NCI-H524 (cell line): ENCODE results near the gene SLC16A11.
"Not testable (repeated sequence)": the region's sequence is repeated elsewhere in the genome, so short reads cannot be mapped to it uniquely, and the experiment has no call there.

Source experiments
- DNase-seq, 2 experiments: peaks; one replicate each; lab custom pipeline; 2025; lab: John Stamatoyannopoulos, UW

SLC16A11 gene

DNA sequence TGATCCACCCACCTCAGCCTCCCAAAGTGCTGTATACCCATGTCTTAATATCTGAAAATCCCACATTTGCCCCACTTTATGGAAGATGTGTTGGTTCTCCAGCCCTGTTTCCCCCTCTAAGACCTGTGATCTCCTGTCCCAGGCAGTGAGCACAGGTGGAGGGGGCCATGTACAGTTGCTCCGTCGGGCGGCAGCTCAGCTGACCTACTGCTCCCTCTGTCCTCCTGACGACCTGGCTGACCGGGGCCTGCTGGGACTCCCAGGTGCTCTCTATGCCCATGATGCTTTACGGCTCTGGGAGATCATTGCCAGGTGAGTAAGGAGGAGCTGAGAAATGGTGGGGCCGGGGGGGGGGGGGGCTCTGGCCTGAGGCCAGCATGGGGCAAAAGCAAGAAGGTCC is 38.2 kb downstream of the SLC16A11 start:
- DNase-seq = no peak

- DNase-seq = peak in 1 of 2 experiments; percentile 20
These were observed 39.3 kb downstream of the SLC16A11 start for GRCh38 chr17:7004398-7005253.

DNA sequence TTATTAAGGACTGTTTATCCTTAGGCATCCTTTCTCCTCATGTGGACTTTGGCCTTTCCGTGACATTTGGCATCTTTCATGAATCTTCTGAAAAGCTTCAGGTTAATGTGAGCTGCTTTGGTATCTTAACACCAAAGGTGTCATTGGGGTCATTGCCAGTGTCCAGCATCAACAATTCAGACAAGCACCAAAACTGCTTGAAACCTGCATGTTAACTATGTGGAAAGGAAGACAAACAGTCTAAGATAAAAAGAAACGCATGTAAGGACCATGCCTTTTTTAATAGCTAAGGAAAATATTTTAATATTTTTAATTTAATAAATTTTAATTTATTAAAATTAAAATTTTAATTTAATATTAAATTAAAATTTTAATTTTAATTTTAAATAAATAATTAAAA is 40.1 kb downstream of the SLC16A11 start:
- DNase-seq = no peak

- no peak for DNase-seq
These were observed 41.4 kb downstream of the SLC16A11 start for GRCh38 chr17:7002288-7003047.

- no peak for DNase-seq
These were observed 42.5 kb downstream of the SLC16A11 start for GRCh38 chr17:7001318-7001961.

DNA sequence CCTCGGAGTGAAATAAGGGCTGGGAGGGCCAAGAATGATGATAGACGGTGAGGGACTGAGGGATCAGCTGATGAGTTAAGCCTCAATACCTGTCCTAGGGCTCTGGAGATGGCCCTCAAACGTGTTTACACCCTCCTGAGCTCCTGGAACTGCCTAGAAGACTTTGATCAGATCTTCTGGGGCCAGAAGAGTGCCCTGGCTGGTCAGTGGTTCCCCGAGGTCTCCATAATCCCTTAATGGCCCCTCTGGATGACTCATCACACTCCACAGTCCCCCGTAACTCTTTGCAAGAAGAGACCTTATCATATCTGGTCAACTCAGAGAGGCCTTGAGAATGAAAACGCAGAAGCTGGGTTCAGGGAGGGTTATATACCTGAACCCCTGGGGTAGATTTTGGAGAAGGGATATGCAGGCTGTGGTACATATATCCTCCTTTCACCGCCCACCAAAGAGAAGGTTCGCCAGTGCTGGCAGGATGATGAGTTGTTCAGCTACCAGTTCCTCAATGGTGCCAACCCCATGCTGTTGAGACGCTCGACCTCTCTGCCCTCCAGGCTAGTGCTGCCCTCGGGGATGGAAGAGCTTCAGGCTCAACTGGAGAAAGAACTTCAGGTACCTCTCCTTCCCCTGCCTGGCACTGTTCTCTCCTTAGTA is 44.9 kb downstream of the SLC16A11 start:
- no peak for DNase-seq

- DNase-seq = no peak
These were observed 46.7 kb downstream of the SLC16A11 start for GRCh38 chr17:6997171-6997570.

- no peak for DNase-seq
These were observed 47.5 kb downstream of the SLC16A11 start for GRCh38 chr17:6996256-6997011.

DNA sequence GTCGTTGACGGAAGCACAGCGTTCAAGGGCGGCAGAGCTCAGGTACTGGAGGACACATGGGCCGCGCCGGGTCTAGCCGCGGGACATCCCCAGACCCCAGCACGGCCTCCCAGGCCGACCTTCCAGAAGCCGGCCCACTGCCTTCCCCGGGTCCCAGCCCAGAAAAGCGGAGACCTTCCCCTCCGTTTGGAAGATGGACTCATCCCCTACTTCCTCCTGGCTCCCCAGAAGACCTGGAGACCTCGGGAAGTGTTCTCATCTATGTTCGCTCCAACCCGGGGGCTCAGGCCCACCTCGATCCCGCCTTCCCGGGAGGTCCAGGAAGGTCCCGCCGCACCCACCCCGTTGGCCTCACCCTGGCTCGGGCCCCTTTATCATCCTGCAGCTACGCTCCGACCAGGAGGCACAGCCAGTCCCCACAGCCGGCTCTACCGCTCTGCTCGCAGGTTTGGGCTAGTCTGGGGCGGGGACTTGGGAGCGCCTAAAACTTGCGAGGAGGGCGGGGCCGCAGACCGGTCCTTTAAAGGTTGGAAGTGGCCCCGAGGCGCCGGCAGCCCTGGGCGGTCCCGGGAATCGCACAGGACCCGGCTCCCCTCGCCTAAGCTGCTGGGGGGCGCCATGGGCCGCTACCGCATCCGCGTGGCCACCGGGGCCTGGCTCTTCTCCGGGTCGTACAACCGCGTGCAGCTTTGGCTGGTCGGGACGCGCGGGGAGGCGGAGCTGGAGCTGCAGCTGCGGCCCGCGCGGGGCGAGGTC is 48.2 kb downstream of the SLC16A11 start, which contains the start of gene ALOX12:
ALOX12 (plus strand) TSS at position 550 of the 756 bp plus-strand sequence; CDS start at position 619, 69 bp downstream.
- DNase-seq = no peak

- no peak for DNase-seq
These were observed 49.1 kb downstream of the SLC16A11 start for GRCh38 chr17:6994666-6995256.

DNA sequence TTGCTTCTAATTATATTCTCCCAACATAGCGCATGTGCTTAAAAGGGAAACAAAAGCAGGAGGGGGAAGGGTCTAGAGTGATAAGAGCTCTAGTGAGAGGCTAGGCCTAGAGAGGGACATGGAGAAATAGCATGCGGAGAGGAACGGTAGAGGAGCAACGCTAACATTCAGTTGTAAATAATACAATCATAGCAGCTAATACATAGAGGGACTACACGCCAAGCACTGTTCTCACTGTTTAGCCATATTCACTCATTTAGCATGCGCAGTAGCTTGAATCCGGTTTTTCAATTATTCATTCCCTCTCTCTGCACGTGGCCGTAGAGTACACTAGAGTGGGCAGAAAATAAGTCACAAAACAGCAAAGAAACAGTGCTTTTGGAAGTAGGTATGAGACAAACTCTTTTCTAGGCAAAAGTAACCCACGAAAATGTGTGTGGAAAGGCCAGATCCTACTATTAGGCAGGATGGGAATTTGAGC is 49.7 kb downstream of the SLC16A11 start:
- DNase-seq = no peak

- not testable (repeated sequence) for DNase-seq
These were observed 50.3 kb downstream of the SLC16A11 start for GRCh38 chr17:6993613-6994056.
